NCI-H128 (cell line): ENCODE results near the gene LRRC3.
"Not testable (repeated sequence)": the region's sequence is repeated elsewhere in the genome, so short reads cannot be mapped to it uniquely, and the experiment has no call there.

Experiments
- DNase-seq: peaks from one replicate; lab custom pipeline; 2025; ENCODE audit not compliant: unreplicated experiment; lab: John Stamatoyannopoulos, UW

The LRRC3 gene

GRCh38 chr21:44477712-44478111 lies 22.4 kb downstream of the LRRC3 start:
- DNase-seq = no peak

DNA sequence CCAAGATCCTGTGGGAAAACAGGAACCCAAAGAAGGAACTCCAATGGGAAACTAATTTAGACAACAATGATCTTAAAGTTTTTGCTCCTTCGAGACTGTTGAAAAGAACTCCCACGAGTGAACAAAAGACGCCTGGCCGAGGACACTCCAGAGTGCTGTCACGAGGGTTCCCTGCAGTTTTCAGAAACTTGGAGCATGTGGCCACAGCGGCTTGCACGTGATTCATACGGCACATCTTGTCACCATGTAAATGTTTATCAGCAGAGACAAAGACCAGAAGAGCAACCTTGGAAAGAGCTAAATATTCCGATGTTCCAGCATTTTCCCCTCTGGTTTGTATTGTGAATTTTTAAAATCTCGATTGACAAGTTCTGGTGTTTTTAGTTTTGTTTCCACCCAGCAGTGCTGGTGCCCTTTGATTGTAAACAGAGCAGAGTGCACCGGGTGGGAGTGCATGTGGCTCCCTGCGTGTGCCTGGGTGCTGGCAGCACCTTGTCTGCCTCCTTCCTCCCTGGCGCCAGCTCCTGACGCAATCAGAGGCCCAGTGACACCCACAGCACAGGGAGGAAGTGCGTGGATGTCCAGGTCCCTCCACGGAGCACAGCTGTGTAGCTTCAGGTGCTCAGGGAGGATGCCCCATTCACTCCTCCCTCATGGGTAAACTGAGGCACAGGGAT lies 23.0 kb downstream of the LRRC3 start:
- DNase-seq = no peak

DNA sequence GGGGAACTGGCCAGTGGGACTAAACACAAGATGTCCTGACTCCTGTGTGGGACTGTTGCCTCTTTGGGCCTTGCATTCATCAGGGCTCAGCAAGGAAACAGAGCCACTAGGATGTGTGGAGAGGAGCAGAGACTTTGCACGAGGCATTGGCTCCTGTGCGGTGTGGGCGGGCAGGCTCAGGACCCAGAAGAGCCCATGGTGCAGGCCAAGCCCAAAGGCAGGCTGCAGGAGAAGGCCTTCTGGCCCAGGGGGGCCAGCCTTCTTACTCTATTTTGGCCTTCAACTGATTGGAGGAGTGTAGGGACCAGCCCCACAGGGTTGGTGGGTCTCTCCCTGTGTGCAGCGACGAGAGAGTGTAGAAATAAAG lies 23.5 kb downstream of the LRRC3 start:
- DNase-seq = no peak

GRCh38 chr21:44479556-44480199 lies 24.4 kb downstream of the LRRC3 start:
- not testable (repeated sequence) for DNase-seq

GRCh38 chr21:44480200-44481053 lies 25.1 kb downstream of the LRRC3 start:
- no peak for DNase-seq

GRCh38 chr21:44482581-44483287 lies 27.4 kb downstream of the LRRC3 start:
- DNase-seq = no peak

GRCh38 chr21:44483288-44484237 lies 28.3 kb downstream of the LRRC3 start:
- DNase-seq = no peak

- no peak for DNase-seq
Observed at GRCh38 chr21:44484498-44485253, 29.4 kb downstream of the LRRC3 start.

GRCh38 chr21:44485254-44485793 lies 30.0 kb downstream of the LRRC3 start:
- no peak for DNase-seq

DNA sequence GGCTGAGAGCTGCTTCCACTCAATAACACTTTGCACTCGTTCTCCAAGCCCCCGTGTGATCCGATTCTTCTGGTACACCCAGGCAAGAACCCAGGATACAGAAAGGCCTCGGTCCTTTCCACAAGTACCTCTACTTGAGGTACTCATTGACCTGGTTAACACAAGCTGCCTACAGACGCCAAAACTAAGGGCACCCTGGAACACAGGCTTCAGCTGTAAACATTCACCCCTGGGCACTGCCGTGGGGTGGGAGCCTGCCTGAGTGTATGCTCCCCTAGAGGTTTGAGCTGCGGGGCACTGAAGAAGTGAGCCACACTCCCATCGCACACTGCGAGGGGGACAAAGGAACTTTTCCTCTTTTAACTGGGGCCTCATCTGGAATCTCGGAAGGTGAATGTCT lies 30.5 kb downstream of the LRRC3 start:
- no peak for DNase-seq

DNA sequence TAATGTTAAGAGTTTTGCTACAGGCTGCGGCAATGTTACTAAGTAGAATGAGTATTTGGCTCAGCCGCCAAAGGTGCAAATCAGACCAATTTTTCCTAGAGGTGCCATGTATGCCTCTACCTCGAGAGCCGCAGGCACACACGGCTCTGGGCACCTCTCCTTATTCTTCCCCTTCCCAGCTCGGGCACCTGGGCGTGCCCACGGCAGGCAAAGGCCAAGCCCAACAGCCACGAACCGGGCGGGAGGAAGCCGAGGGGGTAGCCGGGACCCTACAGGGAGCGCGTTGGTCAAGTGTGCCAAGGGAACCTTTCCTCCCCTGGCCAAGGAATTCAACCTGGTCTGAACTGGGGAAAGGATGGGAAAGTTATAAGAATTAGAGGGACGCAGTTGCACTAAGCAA lies 31.0 kb downstream of the LRRC3 start:
- DNase-seq = no peak

GRCh38 chr21:44487831-44488230 lies 32.5 kb downstream of the LRRC3 start:
- DNase-seq = no peak

DNA sequence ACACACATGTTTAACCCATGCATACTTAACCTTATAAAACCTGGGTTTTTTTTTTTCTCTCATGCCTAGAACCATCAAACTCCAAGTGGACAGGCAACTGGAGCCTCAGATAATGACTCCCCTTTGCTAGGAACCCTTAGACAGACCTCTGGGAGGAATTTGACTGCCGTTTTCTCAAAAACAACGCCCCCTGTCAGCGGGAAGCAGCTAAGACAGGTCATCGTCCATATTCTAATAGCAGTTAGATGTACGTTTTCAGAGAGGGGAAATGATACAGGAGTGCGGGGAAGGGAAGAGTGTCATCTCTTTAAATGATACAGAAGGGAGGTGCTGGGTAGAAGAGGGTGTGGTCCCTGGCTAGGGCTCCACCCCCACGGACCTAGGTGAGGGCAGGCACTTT lies 34.7 kb downstream of the LRRC3 start:
- DNase-seq = no peak

- DNase-seq = no peak
Observed at GRCh38 chr21:44490405-44490804, 35.1 kb downstream of the LRRC3 start.

DNA sequence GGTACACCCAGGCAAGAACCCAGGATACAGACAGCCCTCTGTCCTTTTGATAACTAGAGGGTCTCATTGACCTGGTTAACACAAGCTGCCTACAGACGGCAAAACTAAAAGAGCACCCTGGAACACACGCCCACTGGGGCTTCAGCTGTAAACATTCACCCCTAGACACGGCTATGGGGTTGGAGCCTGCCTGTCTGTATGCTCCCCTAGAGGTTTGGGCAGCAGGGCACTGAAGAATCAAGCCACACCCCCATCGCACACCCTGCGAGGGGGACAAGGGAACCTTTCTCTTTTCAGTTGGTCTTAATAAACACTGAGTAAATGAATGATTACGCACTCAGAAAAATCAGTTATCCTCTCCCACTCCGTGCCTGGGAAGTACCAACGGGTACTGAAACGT lies 35.5 kb downstream of the LRRC3 start:
- no peak for DNase-seq

DNA sequence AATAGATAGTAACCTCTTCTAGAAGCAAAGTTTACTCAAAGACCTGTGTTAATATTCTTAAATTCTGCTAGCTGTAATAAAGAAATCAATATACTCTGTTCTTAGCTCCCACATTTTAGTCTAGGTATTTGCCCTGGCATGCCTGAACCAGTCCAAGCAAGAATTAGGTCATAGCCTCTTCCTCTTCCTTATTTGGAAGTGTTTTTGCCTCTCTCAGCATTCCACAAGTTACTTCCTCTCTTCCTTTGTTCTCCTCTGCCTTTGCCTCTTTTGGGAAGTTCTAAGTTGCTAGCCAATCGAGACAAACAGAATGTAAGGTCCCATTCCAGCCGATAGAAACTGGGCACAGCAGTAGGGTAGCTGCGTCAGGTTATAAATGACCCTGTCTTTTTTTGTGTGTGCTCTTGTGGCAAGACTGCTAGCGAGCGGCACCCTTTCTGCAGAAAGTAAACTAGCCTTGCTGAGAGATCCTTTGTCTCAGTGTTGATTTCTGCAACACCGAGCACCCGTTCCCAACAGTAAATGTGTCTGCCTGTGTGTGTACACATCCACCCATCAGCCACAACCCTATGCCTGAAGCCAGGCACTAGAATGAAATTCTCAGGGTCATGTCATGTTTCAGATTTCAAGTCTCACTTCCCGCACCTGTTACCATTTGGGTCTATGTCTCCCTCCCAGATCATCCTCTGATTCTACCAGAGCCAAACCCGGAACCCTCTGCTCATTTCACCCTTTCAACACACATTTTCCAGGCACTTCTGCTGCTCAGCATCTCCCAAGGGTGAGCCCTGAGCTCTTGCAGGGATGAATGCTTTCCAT lies 37.5 kb downstream of the LRRC3 start:
- DNase-seq = no peak

GRCh38 chr21:44494418-44494817 lies 39.1 kb downstream of the LRRC3 start:
- DNase-seq = no peak

GRCh38 chr21:44494956-44495355 lies 39.6 kb downstream of the LRRC3 start:
- no peak for DNase-seq
